Common myeloid progenitor, CD34-positive (primary cell): ENCODE results near the gene TFCP2L1.

Experiments used
- CTCF ChIA-PET: fragments of 350-600 bp; sonication (Branson Sonifier 250); formaldehyde crosslinking; loops from one replicate; lab custom pipeline; 2021; ENCODE audit warnings: antibody characterized with exemption; lab: Charles Lee
- POLR2A ChIA-PET: fragments of 350-600 bp; sonication (Branson Sonifier 250); formaldehyde crosslinking; loops from one replicate; lab custom pipeline; 2021; ENCODE audit warnings: antibody characterized with exemption; lab: Charles Lee
- DNase-seq, 3 donors: peaks; one replicate each; pipeline versions ENCODE4 v3.0.0 to v3.0.0-alpha.2; 2013
- H3K27ac ChIP-seq, 2 experiments: 1 replicate in 1 of 2; 2 replicates in 1 of 2; pipeline ENCODE4 v1.7.0; 2013; ENCODE audit warnings: inconsistent platforms in 2 of 2, low read length in 2 of 2, mild to moderate bottlenecking in 2 of 2, low read depth in 1 of 2, moderate library complexity in 1 of 2; ENCODE audit not compliant: severe bottlenecking in 2 of 2, insufficient read depth in 1 of 2, poor library complexity in 1 of 2
- H3K27me3 ChIP-seq, 5 experiments: replicated peaks in 2 of 5; 1 replicate in 3 of 5; 2 replicates in 2 of 5; pipeline versions ENCODE4 v1.6.1 to v1.7.0; 2013; ENCODE audit warnings: low read length in 4 of 5, mild to moderate bottlenecking in 2 of 5, moderate library complexity in 2 of 5, inconsistent platforms in 1 of 5; ENCODE audit not compliant: insufficient read depth in 5 of 5, control insufficient read depth in 4 of 5
- H3K36me3 ChIP-seq, 4 experiments: 1 replicate in 2 of 4; 2 replicates in 2 of 4; pipeline versions ENCODE4 v1.6.1 to v1.7.0; 2013; ENCODE audit warnings: low read length in 3 of 4, control low read depth in 1 of 4, mild to moderate bottlenecking in 1 of 4; ENCODE audit not compliant: control insufficient read depth in 4 of 4, insufficient read depth in 4 of 4
- H3K4me1 ChIP-seq, 4 experiments: 1 replicate in 3 of 4; 2 replicates in 1 of 4; pipeline versions ENCODE4 v1.6.1 to v1.7.1; 2013; ENCODE audit warnings: low read length in 3 of 4, mild to moderate bottlenecking in 3 of 4, control low read depth in 1 of 4, inconsistent platforms in 1 of 4, moderate library complexity in 1 of 4; ENCODE audit not compliant: control insufficient read depth in 4 of 4, insufficient read depth in 4 of 4; ENCODE audit errors: control extremely low read depth in 1 of 4
- H3K4me3 ChIP-seq, 7 experiments: 1 replicate in 4 of 7; 2 replicates in 3 of 7; pipeline versions ENCODE4 v1.5.1 to v1.7.0; 2013; ENCODE audit warnings: mild to moderate bottlenecking in 7 of 7, low read length in 6 of 7, moderate library complexity in 6 of 7, inconsistent platforms in 2 of 7, low read depth in 2 of 7, control low read depth in 1 of 7; ENCODE audit not compliant: insufficient read depth in 4 of 7, control insufficient read depth in 1 of 7; ENCODE audit errors: extremely low read depth in 1 of 7
- H3K9me3 ChIP-seq, 5 experiments: 1 replicate in 4 of 5; 2 replicates in 1 of 5; pipeline versions ENCODE4 v1.6.1 to v1.7.1; 2013; ENCODE audit warnings: low read length in 4 of 5, mild to moderate bottlenecking in 2 of 5, inconsistent platforms in 1 of 5, low read depth in 1 of 5, moderate library complexity in 1 of 5; ENCODE audit not compliant: control insufficient read depth in 4 of 5, insufficient read depth in 2 of 5; ENCODE audit errors: control extremely low read depth in 1 of 5
- WGBS: methylation state at CpG from one replicate; pipeline ENCODE4 v1.1.5; 2013; ENCODE audit not compliant: insufficient coverage; 5-methylcytosine and 5-hydroxymethylcytosine counted together

Gene TFCP2L1

DNA sequence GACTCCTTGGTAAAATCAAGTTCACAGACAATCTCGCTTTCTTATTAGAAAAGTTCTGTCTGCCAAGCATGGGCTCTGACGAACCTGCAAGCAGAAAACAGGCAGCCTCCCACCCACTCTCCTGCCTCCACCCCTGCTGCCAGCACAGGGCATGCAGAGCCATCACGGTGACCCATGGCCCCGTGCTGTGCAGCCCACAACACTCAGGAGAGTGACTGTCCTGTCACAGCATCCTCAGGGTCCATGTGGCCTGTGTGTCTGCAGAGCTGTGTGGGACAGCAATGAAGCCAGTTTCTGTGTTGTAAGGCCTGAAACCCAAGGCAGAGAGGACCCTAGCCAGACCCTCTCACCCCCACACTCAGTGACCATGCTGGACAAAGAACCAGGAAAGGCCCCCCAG, 46.2 kb downstream of the TFCP2L1 start:
- Histone ChIP-seq H3K27me3 (no peaks in the 10 kb centered on the region), H3K4me1 (no peaks in the 10 kb centered on the region), H3K9me3 (no peaks in the 10 kb centered on the region), H3K36me3 (no peaks in the 10 kb centered on the region), H3K4me3 (no peak overlapping the region), H3K27ac (no peak overlapping the region)
- 95% methylated on average over 4 of the region's 4 CpGs for WGBS
- CTCF ChIA-PET = no interaction called here
- no peak for DNase-seq
- POLR2A ChIA-PET = no interaction called here

DNA sequence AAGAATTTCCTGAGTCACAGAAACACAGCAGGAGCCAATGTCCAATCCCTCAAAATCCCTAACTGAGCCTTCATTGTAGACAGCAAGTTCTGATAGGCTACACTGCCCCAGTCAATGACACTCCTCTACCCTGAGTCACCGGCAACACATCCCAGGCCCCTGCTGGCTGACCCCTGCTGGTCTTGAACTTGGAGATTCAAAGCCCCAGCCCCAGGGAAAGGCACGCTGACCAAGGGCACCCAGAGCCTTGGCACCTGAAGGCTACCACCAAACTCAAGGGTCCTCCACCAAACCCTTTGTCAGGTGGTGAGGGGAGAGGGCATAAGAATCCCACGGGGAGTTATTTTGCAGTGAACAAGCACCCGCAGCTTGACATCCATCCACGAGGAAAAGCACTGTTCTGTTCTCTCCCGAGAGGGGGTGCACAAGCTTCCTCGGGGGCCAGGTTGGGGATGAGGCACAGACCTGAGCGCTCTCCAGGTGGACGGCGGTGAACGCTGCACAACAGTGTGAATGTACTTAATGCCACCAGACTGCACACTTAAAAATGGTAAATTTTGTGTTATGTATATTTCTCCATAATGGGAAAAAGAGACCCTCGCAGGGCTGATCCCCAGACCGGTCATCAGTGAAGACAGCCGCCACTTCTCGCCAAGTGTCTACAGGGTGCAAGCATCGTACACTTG, 46.9 kb downstream of the TFCP2L1 start:
- no peak overlapping the region for H3K27ac ChIP-seq
- 94% methylated on average over 14 of the region's 16 CpGs for WGBS
- H3K4me1 ChIP-seq = no peaks in the 10 kb centered on the region
- no peak for DNase-seq
- no peaks in the 10 kb centered on the region for H3K9me3 ChIP-seq
- no peak overlapping the region for H3K4me3 ChIP-seq
- CTCF ChIA-PET = no interaction called here
- POLR2A ChIA-PET = no interaction called here
- H3K27me3 ChIP-seq = no peaks in the 10 kb centered on the region
- H3K36me3 ChIP-seq = no peaks in the 10 kb centered on the region

- no peaks in the 10 kb centered on the region for H3K36me3 ChIP-seq
- H3K27me3 ChIP-seq = no peaks in the 10 kb centered on the region
- no peak for DNase-seq
- H3K27ac ChIP-seq = no peak overlapping the region
- POLR2A ChIA-PET = no interaction called here
- CTCF ChIA-PET = no interaction called here
- H3K9me3 ChIP-seq = no peaks in the 10 kb centered on the region
- H3K4me1 ChIP-seq = no peaks in the 10 kb centered on the region
- WGBS = 97% methylated on average over 20 of the region's 20 CpGs
- no peak overlapping the region for H3K4me3 ChIP-seq
These were observed 47.5 kb downstream of the TFCP2L1 start for GRCh38 chr2:121237336-121237979.

DNA sequence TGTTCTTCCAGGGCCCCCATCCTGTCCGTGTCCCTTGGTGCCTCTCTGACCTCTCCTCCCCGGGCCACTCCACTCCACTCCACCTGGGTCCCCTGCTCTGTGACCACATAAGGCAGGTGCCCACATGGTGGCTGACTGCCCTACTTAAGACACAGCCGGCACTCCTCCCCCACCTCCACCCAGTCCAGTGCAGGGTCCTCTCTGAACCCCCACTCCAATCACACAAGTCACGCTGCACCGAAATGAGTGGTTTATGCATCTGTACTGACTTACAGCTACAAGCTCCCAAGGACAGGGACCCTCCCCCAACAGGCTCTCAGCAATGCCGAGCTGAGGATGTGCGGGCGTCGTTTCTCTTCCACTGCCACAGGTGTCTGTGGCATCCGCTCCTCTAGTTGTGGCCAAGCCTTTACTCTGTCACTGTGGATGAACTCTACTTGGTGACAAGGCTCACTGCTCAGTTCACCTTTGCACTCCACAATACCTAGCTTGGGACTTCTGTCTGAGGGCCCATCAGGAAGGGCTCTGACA, 48.3 kb downstream of the TFCP2L1 start:
- no peaks in the 10 kb centered on the region for H3K4me1 ChIP-seq
- H3K4me3 ChIP-seq = no peak overlapping the region
- CTCF ChIA-PET = no interaction called here
- no peaks in the 10 kb centered on the region for H3K9me3 ChIP-seq
- no peak for DNase-seq
- WGBS = 97% methylated on average over 10 of the region's 10 CpGs
- no peaks in the 10 kb centered on the region for H3K27me3 ChIP-seq
- H3K36me3 ChIP-seq = no peaks in the 10 kb centered on the region
- H3K27ac ChIP-seq = no peak overlapping the region
- POLR2A ChIA-PET = no interaction called here

DNA sequence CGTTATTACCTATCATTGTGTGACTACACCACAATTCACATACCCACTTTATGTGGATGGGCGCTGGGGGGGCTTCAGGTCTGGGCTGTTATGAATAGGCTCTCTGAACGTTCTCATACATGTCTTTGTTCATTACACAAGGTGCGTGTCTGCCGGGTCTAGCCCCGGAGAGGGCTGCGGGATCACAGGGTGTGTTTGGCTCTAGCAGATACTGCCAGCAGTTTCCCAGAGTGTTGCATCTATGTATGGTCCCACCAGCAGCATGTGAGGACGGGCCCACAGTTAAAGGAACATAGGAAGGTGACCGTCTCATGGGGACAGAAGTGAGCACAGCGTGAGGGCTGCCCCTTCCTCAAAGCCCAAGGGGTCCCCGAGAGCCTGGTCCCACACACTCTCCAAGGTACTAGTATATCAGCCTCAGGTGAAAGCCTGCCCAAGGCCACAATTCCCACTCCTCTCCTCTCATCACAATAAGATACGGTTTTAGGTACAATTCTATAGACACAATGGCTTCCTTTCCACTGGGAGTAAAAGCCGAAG, 48.8 kb downstream of the TFCP2L1 start:
- DNase-seq = no peak
- WGBS = 98% methylated on average over 13 of the region's 13 CpGs
- H3K9me3 ChIP-seq = no peaks in the 10 kb centered on the region
- ChIA-PET POLR2A (no interaction called here), CTCF (no interaction called here)
- H3K4me3 ChIP-seq = no peak overlapping the region
- no peaks in the 10 kb centered on the region for H3K4me1 ChIP-seq
- H3K36me3 ChIP-seq = no peaks in the 10 kb centered on the region
- H3K27me3 ChIP-seq = no peaks in the 10 kb centered on the region
- H3K27ac ChIP-seq = no peak overlapping the region

DNA sequence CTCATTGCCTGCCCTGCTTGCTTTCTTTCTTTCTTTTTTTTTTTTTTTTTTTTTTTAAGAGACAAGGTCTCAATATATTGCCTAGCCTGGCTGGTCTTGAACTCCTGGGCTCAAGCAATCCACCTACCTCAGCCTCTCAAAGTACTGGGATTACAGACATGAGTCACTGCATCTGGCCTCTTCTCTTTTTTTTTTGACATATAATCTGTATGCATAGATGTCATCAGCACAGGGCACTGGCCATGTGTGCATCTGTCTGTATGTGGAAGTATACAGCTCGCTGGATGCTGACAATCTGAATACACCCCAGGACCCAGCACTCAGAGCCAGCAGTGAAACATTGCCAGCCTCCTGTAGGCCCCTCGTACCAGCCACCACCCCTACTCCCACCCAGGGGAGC, 49.5 kb downstream of the TFCP2L1 start:
- CTCF ChIA-PET = no interaction called here
- 100% methylated on average over 2 of the region's 2 CpGs for WGBS
- DNase-seq = peak in 1 of 3 donors; percentile 6
- Histone ChIP-seq H3K9me3 (no peaks in the 10 kb centered on the region), H3K4me3 (no peak overlapping the region), H3K36me3 (no peaks in the 10 kb centered on the region), H3K27ac (no peak overlapping the region), H3K27me3 (no peaks in the 10 kb centered on the region), H3K4me1 (no peaks in the 10 kb centered on the region)
- POLR2A ChIA-PET = no interaction called here

DNA sequence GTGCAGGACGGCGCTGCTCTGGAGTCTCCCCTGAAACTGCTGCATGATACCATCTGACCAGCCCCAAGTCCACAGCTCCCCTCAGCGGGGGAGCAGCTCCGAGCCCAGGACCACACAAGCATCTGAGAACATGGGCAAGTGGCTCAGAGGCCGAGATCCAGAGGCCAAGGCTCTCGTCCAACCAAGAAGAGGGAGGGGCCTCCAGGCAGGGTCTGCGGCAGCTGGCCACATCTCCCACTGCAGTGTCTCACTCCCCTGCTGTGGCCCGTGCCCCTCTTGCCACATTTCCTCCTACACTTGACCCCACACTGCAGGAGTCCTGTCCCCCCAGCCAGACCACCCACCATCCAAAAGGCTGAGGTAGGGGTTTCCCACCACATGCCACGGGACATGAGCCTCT, 50.2 kb downstream of the TFCP2L1 start:
- WGBS = 94% methylated on average over 6 of the region's 9 CpGs
- H3K9me3 ChIP-seq = no peaks in the 10 kb centered on the region

More for the DNA sequence above, 50.2 kb downstream of the TFCP2L1 start:
- H3K27me3 ChIP-seq = no peaks in the 10 kb centered on the region
- H3K27ac ChIP-seq = no peak overlapping the region
- ChIA-PET CTCF (interaction anchor here (0.6 to 0.9 kb wide), 2 partner anchors 85 to 89 kb away, joined by 3 to 4 read pairs; no protein-coding TSS in a partner anchor), POLR2A (no interaction called here)
- H3K4me3 ChIP-seq = no peak overlapping the region
- H3K4me1 ChIP-seq = no peaks in the 10 kb centered on the region
- no peak for DNase-seq
- H3K36me3 ChIP-seq = no peaks in the 10 kb centered on the region
